ENCODE data around the gene IDS. TPM values are rescaled to one million over a fixed set of nuclear protein-coding genes. Genes with fewer than 3 reads are reported as not detected.

IDS gene
- total RNA-seq, 1 experiment from 2014 or later, result 39.2 TPM

DNA sequence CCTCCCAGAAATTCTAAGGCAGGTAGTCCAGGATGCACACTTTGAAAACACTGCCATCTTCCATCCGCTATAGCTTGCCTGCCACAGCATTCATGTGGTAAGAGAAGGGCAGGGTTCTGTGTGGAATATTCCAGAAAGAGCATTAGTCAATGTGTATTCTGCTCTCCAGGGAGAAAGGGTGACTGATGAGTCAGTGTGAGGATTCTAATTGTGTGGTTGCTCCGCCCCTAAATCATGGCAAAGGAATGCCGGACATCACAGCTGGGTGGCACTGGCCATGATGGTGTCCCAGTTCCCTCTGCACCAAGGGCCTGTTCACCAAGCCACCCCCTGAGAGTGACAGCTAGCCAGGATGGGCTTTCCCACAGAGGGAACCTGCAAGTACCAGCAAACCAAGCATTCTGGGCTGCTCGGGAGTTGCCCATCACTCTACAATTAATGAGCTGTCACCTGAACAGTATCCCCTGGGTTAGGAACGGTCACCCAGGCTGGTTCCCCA is 9.5 kb downstream of the IDS start:
- Histone ChIP-seq H3K4ac (ENCODE audit: low read depth, low read length) (no peak overlapping the region), H3K4me2 (ENCODE audit: insufficient read depth, insufficient read length, low read length) (no peak overlapping the region), H3T11ph (ENCODE audit: low read length) (no peak overlapping the region), H4K20me1 (ENCODE audit: control insufficient read depth, insufficient read depth, insufficient read length) (no peaks in the 10 kb centered on the region), H2BK5ac (ENCODE audit: insufficient read length, low read length) (no peak overlapping the region), H3K23me2 (ENCODE audit: insufficient read length, low read depth, low read length, poor library complexity, severe bottlenecking) (no peaks in the 10 kb centered on the region), H2BK120ac (ENCODE audit: low read depth, low read length, poor library complexity, severe bottlenecking) (no peak overlapping the region), H3K9me3 (ENCODE audit: control insufficient read depth, low read depth, low read length) (peaks cover 58% of the 10 kb centered on the region), H4K5ac (ENCODE audit: insufficient read length, low read depth, low read length) (no peak overlapping the region), H3K4me1 (ENCODE audit: insufficient read depth, low read length) (no peaks in the 10 kb centered on the region), H3K27ac (ENCODE audit: insufficient read length, low read depth, low read length) (no peak overlapping the region), H3K14ac (ENCODE audit: insufficient read depth, low read length) (no peak overlapping the region), H2BK20ac (ENCODE audit: low read depth, low read length, poor library complexity, severe bottlenecking) (no peak overlapping the region), H3K79me2 (ENCODE audit: insufficient read depth, low read length) (no peaks in the 10 kb centered on the region), H2AFZ (ENCODE audit: low read length) (no peak overlapping the region), H3K79me1 (ENCODE audit: insufficient read depth, low read depth, low read length, poor library complexity, severe bottlenecking) (no peaks in the 10 kb centered on the region), H4K91ac (ENCODE audit: insufficient read length, low read depth, low read length) (no peak overlapping the region), H2BK15ac (ENCODE audit: low read depth, low read length) (no peak overlapping the region), H4K8ac (replicated peaks; ENCODE audit: insufficient read length, low read depth, low read length) (no peak overlapping the region), H3K18ac (ENCODE audit: insufficient read length, low read depth, low read length) (no peak overlapping the region), H3K56ac (ENCODE audit: insufficient read length, low read depth, low read length) (no peak overlapping the region), H3K9ac (ENCODE audit: extremely low read depth, insufficient read length, low read length) (no peak overlapping the region), H3K27me3 (ENCODE audit: insufficient read depth, low read length) (no peaks in the 10 kb centered on the region), H3K23ac (ENCODE audit: insufficient read length, low read depth, low read length) (no peak overlapping the region), H2AK5ac (ENCODE audit: insufficient read length, low read length) (no peak overlapping the region), H2BK12ac (ENCODE audit: insufficient read length, low read depth, low read length) (no peak overlapping the region)
- Mint-ChIP-seq H3K4me1 (no peaks in the 10 kb centered on the region), H3K36me3 (ENCODE audit: insufficient read depth in 1 of 3, low read depth in 3 of 3) (peaks cover 16 to 46% (median 42%) of the 10 kb centered on the region in 3 experiments; a peak in 6 of 7 replicates), H3K9me3 (peaks cover 44 to 49% of the 10 kb centered on the region in 2 experiments), H3K27ac (no peak overlapping the region; a peak in 1 of 7 replicates), H3K27me3 (ENCODE audit: low read depth) (no peaks in the 10 kb centered on the region; the same call in 1 of the 2 replicates), H3K4me3 (no peak overlapping the region)
- DNase-seq, result no peak
- WGBS (ENCODE audit: extremely low coverage, insufficient read length, low lambda C conversion rate), result no CpG with 5 or more reads among the region's 5 CpGs
- TF ChIP-seq, protein P1, sequence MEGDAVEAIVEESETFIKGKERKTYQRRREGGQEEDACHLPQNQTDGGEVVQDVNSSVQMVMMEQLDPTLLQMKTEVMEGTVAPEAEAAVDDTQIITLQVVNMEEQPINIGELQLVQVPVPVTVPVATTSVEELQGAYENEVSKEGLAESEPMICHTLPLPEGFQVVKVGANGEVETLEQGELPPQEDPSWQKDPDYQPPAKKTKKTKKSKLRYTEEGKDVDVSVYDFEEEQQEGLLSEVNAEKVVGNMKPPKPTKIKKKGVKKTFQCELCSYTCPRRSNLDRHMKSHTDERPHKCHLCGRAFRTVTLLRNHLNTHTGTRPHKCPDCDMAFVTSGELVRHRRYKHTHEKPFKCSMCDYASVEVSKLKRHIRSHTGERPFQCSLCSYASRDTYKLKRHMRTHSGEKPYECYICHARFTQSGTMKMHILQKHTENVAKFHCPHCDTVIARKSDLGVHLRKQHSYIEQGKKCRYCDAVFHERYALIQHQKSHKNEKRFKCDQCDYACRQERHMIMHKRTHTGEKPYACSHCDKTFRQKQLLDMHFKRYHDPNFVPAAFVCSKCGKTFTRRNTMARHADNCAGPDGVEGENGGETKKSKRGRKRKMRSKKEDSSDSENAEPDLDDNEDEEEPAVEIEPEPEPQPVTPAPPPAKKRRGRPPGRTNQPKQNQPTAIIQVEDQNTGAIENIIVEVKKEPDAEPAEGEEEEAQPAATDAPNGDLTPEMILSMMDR (conservative IDR thresholded peaks at IDR 0.05), result no peak
